Measurements from ENCODE around the gene GSG1L.
"Not testable (repeated sequence)": the region's sequence is repeated elsewhere in the genome, so short reads cannot be mapped to it uniquely, and the experiment has no call there.

Gene GSG1L

DNA sequence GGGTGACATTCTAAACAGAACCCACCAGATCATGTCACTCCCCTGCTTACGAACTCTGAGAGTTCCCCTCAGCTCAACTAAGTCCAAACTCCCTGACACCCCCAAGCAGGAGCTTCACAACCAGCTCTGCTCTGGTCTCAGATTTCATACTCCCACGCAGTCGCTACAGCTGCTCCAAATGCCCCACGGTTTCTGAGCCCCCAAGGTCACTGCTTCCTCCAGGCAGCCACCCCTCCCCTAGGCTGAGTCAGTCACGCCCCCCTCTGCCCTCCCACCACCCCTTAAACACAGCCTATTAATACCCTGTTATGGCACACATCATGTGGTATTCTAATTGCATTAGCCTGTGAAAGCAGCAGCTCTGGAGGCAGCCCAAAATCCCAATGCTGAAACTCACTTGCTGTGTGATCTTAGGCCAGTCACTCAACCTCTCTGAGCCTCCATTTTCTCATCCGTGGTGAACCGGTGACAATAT is 51.5 kb downstream of the GSG1L start:
- DNase-seq, result no peak

GRCh38 chr16:28011223-28011622 is 52.3 kb downstream of the GSG1L start:
- DNase-seq, result no peak

DNA sequence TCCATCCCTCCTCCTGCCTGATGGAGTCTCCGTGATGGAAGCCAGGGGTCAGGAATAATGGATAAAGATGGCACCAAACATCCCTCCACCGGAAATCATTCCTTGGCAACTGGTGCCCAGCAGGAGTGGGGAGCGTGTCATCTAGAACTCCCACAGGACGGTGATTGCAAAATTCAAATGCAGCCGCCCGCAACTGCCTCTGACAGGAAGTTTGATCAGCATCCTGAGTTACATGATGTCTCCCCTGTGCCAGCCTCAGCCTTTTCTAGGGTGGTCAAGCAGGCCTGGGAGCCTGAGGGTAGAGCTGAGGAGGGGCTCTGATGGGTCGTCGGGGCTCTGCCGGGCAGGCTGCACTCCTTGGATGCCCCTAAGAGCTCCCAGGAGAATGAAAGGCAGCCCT is 52.8 kb downstream of the GSG1L start:
- DNase-seq, result no peak

DNA sequence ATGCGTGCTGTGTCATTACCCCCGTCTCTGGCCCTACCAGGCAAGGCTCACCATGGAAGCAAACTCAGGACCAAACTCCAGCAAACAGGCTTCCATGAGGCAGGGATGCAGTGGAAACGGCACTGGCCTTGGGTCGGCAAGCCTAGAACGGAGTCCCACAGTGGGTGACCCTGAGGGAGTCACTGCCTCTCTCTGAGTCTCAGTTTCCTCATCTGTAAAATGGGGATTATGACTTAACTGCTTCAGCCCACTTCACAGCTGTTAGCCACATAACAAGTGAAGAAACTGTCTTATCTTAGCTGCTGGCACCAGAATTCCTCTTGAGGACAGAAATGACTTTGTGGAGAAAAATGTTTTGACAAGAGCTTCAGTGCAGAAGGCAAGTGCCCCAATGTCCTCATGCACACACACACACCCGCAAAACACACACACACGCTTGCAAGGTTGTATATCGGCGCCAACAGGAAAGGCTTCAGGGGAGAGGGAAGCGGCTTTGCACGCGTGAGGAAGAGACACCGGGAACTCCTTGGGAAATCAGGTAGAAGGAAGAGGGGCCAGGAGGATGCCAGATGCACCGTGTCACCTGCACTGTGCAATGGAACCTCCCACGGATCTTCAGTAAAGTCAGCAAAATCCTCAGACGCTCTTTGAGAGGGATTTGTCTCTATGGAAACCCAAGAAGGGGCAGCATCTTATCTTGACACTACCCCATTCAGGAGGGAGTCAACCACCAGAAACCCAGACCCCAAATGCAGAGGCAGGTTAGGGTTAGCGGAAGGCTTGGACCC is 53.7 kb downstream of the GSG1L start:
- no peak for DNase-seq

DNA sequence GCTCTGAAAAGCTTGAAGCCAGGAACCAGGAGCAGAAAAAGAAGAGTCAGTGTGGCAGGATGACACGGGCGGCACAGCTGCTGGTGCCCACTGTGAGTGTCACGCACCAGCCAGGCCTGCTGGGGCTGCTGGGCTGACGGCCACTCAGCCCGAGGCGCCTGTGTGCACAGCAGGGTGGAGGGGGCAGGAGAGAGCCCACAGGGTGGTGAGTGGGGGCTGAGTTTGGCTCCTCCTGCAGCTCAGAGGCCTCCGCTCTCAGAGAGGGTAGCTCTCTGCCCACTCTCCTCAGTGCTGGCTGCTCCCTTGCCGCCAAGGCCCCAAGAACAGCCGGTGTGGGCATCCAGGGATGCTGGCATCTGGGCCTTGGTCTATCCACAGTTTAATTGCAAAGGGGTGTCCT is 59.6 kb downstream of the GSG1L start:
- no peak for DNase-seq

GRCh38 chr16:28003021-28003865 is 60.3 kb downstream of the GSG1L start:
- DNase-seq, result no peak

DNA sequence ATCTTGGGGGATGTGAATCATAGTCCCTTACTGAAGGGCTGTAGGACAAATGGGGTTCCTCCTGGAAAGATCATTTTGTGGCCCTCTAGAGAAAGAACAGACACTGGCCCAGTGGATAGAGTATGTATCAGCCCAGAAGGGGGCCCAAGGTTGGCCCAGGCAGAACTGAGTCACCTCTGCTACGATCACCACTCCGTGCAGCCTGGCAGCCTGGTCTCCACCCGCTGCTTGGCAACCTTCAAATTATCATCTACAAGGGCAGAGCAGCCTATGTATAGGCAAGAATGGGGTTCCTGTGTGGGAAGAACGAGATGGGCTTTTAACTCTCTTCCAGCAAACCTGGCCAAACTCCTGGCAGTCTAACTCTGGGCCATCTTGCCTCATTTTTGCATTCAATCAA is 61.9 kb downstream of the GSG1L start:
- no peak for DNase-seq

- DNase-seq, result no peak
Observed at GRCh38 chr16:28001184-28001583, 62.3 kb downstream of the GSG1L start.

GRCh38 chr16:28000314-28001169 is 63.0 kb downstream of the GSG1L start:
- no peak for DNase-seq

GRCh38 chr16:27999687-28000086 is 63.8 kb downstream of the GSG1L start:
- no peak for DNase-seq

GRCh38 chr16:27995378-27995777 is 68.1 kb downstream of the GSG1L start:
- no peak for DNase-seq

DNA sequence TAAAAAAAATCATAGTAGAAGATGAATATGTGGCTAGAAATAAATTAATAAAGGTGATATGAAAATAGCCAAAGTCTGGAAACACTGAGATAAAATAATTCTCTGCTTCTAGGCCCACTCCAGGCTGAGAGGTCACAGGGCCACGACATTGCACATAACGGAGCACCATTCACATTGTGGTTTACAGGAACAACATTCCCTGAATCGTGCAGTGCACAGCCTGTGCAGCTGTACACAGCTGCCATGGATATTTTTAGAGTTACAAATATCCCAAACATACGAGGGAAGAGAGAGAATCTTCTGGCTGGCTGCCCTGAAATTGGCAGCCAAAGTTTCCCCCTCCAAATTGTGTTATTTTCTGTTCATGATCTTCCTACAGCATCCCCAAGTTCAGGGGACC is 68.8 kb downstream of the GSG1L start:
- DNase-seq, result no peak

GRCh38 chr16:27993587-27993986 is 69.9 kb downstream of the GSG1L start:
- no peak for DNase-seq

- no peak for DNase-seq
Observed at GRCh38 chr16:27991876-27992275, 71.6 kb downstream of the GSG1L start.

DNA sequence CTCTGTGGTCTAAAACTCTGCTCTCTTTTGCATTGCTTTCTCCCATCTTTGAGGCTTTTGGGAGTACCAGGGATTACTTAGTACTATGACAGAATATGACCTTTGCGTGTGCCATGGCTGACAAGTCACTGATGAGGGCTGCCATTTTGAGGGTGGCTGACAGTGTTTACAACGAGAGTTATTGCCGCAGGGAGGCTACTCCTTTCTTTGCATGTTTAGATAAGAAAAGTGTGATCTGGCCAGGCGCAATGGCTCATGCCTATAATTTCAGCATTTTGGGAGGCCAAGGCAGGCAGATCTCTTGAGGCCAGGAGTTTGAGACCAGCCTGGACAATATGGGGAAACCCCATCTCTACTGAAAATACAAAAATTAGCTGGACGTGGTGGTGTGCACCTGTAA is 77.5 kb downstream of the GSG1L start:
- DNase-seq, result no peak

DNA sequence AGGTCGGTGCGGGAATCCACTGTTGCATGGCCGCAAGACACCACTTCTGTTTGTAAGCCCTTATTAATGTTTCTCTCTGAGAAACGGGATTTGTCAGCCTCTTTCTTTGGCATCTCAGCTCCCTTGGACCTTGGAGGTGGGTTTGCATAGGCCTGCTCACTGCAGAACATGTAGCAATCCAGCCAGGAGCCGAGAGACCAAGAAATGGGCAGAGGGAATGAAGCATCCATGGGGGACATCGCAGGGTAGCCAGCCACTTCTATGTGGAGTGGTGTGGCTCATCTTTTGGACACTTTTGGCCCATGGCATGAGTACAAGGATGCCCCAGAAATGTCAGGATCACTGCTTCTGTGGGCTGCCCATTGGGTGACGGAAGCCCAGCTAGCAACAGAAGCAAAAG is 79.4 kb downstream of the GSG1L start:
- DNase-seq, result no peak

DNA sequence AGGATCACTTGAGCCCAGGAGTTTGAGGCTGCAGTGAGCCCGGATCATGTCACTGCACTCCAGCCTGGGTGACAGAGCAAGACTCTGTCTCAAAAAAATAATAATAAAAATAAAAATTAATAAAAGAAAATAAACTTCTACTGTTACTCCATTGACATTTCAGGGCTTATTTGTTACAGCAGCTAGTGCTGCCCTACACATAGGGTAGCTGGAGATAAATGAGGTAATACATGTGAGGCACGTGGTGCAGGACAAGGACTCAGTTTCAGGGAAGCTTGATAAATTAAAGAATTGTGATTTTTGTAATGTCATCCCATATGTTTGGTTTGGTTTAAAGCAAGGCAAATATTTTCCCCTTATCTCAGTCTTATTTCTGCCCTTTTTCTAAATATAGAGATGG is 80.3 kb downstream of the GSG1L start:
- DNase-seq, result no peak

GRCh38 chr16:27982184-27982583 is 81.3 kb downstream of the GSG1L start:
- no peak for DNase-seq

DNA sequence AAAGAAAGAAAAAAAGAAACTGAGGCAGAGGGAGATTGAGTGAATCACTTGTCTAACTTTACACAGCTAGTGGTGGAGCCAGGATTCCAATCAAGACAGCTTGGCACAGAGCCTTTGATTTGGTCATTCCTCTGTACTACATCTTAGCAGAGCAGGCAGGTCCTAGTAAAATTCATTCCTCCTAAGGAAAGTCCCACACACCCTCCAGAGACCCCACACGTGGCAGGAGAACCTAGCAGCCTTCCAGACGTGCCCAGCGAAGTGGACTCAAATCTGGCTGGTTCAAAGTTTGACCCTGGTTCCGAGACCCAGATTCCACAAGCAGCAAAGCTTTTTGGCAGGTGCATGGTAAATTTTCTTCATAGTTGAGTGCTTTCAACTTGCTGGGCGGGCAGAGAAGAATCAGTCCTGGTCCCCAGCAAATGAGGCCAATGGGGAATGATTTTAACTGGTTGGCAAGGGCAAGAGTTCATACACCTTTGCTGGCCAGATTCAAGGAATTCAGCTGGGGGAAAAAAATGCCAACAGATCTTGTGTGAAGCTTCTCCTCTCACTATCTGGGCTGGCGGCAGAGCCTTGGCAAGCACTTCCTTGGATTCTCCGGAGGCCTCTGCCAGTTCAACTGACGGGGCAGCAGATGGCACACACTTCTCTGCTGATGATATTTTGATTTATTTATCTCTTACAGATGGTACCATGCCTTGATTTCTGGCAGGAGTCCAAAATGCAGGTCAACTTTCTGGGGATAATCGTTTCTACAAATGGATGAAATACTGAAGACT is 82.4 kb downstream of the GSG1L start:
- no peak for DNase-seq

- DNase-seq, result no peak
Observed at GRCh38 chr16:27980076-27980775, 83.3 kb downstream of the GSG1L start.

DNA sequence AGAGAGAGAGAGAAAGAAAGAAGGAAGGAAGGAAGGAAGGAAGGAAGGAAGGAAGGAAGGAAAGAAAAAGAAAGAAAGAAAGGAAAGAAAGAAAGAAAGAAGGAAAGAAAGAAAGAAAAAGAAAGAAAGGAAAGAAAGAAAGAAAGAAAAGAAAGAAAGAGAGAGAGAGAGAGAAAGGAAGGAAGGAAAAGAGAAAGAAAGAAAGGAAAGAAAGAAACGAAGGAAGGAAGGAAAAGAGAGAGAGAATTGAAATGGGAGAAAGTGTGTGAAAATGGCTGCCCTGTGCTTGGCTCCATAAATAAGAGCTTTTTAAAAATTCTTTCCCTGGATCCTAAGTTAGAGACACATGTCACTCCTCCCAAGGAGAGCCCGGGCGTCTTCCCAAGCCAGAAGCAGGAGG is 83.8 kb downstream of the GSG1L start:
- DNase-seq, result not testable (repeated sequence)

DNA sequence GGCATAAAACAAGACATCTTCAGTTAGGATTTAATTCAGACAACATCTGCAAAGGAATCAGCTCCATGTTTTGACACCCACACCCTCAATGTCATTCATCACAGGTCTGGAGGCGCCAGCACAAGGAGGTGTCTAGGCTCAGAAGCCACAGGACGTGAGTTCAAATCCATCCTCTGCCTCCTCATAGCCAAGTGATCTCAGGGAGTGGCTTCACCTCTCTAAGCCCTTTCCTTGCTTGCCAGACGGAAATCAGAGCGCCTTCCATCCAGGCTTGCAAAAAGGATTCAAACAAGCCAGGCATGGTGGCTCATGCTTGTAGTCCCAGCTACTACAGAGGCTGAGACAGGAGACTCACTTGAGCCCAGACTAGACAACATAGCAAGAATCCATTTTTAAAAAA is 84.6 kb downstream of the GSG1L start:
- no peak for DNase-seq
